GM19239 (cell line): Measurements from ENCODE around the gene ASTN2.

Experiments
- DNase-seq: peaks from one replicate; pipeline ENCODE4 v3.0.0; 2011; ENCODE audit warnings: low spot score; ENCODE audit not compliant: insufficient read length
- FAIRE-seq: peaks from 2 replicates; lab custom pipeline; 2011; peaks lifted over from hg19 to GRCh38; lab: Jason Lieb, UNC

The ASTN2 gene

GRCh38 chr9:116990592-116990991 is 424.3 kb downstream of the ASTN2 start:
- FAIRE-seq, result no peak

GRCh38 chr9:116987721-116988485 is 427.0 kb downstream of the ASTN2 start:
- no peak for DNase-seq
- no peak for FAIRE-seq

More at GRCh38 chr9:116990592-116990991, 424.3 kb downstream of the ASTN2 start:
- no peak for DNase-seq

GRCh38 chr9:116986015-116986414 is 428.8 kb downstream of the ASTN2 start:
- DNase-seq (no peak), FAIRE-seq (no peak)

DNA sequence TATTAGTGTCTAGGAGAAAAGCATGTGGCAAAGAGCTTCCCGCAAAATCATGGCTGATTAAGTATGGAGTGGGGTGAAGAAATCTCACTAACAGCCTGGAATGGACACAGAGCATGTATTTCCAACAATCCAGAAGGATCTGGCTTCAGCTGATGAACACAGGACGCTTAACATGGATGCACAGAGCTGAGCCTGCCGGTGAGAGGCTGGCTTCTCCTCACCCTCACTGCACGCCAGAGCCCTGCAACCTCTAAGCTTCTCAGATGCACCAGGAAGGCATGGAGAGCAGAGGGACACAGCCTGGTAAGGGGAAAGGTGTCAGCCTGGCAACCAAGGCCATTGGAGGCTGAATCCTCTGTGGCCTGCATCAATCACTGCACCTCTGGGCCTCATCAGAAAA is 429.3 kb downstream of the ASTN2 start:
- no peak for DNase-seq
- no peak for FAIRE-seq

DNA sequence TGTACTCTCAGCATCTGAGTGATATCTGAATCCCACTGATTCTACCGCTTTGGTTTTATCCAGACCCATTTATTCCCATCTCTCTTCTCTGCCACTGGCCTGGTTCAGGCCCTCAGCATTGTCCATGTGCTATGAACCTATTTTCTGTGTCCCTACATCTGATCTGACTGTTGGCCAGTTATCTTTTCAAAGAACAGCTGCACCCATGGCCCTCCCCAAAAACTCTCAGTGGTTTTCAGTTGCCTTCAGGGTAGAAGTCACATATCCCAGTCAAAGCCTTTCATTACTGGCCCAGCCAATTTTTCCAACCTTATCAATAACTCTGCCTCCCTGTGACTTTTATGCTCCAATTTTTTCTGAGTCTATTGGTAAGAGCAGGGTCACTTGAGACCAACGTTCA is 430.7 kb downstream of the ASTN2 start:
- FAIRE-seq, result no peak
- DNase-seq, result no peak

- FAIRE-seq (no peak), DNase-seq (no peak)
Observed at GRCh38 chr9:116980582-116981120, 434.2 kb downstream of the ASTN2 start.

- FAIRE-seq (no peak), DNase-seq (no peak)
Observed at GRCh38 chr9:116979456-116979855, 435.4 kb downstream of the ASTN2 start.

- DNase-seq, result no peak
- no peak for FAIRE-seq
Observed at GRCh38 chr9:116978155-116978554, 436.7 kb downstream of the ASTN2 start.

DNA sequence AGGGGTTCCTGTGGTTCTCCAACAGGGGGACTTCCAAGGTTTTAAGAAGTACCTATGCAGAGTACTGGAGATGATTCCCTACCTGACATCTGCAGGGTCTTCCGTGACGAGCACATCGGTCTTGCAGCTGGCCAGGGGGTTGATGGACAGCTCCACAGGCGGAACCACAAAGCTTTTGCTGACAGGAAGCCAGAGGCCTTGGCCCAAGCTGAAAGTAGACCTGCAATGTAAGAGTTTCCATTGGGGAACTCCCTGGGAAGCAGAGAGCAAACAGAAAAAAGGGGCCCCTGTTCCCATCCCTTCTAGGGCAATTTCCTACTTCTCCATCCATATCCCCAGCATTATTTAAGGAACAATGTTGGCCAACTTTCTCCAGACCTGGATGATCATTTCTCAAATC is 439.7 kb downstream of the ASTN2 start:
- DNase-seq, result no peak
- FAIRE-seq, result no peak

GRCh38 chr9:116966199-116966598 is 448.7 kb downstream of the ASTN2 start:
- no peak for DNase-seq
- no peak for FAIRE-seq

DNA sequence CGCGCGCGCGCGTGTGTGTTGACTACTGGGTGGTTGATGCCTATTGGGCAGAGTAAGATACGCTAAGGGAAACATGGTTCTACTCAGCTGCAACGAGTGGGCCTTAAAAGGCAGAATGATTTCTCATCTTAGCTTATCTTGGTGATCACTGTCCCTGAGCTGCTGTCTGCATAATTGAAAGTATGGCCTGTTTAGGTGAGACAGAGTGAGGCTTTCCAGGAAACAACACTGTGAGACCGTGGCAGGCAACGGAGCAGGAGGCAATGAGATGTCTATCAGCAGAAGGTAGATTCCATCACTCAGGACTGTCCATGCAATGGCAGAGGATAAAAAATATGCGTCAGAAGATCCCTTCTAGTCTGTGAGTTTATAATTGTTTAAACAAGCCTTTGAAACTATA is 450.6 kb downstream of the ASTN2 start:
- no peak for FAIRE-seq

GRCh38 chr9:116959809-116960208 is 455.0 kb downstream of the ASTN2 start:
- no peak for FAIRE-seq
- DNase-seq, result no peak

More for the DNA sequence above, 450.6 kb downstream of the ASTN2 start:
- no peak for DNase-seq

DNA sequence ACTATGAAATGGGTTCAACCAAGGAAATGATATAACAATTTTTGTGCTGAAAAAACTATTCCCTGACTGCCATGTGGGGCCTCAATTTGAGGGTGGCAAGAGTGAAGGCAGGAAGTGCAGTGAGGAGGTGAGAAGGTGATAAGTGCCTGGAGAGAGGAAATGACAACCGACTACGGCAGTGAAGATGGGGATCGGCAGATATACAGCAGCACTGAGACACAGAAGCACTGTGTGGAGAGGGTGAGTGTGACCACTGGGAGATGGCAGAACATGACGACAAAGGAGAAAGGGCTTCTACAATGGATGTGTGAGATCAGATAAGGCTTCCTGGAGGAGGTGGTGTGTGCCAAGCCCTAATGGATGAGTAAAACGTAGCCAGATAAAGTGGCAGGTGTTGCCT is 456.0 kb downstream of the ASTN2 start:
- FAIRE-seq, result no peak

GRCh38 chr9:116954731-116955130 is 460.1 kb downstream of the ASTN2 start:
- FAIRE-seq, result no peak
- no peak for DNase-seq

More for the DNA sequence above, 456.0 kb downstream of the ASTN2 start:
- DNase-seq, result no peak

DNA sequence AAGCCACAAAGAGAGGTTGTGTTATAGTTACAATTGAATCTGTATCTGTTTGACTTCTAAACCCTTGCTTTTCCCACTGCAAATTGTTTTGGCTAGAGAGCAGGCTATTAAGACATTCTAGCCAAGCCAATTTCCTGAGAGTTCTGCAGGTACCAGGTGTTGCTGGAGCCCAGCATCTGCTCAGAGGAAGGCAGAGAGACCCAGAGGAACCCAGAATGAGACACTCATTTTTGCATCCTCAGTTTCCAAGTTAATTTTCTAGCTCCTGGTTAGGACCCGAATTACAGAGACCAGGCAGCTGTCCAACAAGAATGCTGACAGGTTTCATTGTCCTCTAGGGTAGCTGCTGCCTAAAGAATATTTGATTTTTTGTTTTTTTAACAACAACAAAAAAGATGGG is 461.6 kb downstream of the ASTN2 start:
- FAIRE-seq, result no peak
- DNase-seq, result no peak

DNA sequence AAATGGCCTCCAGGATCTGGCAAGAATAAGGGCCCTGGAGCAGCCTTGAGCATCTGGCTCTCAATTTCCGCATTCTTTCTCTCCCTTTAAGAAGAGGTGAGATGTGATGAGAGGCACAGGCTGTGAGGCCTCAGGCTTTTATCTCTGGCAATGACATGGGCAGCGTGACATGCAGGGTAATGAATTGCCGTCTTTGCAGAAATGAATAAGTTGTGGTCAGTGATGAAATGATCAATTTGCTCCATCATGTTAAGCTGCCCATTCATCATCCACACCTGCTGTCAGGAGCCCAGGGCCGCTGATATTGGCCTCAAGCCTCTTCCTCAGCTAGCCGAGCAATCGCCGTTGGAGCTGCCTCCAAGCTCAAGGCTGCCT is 462.4 kb downstream of the ASTN2 start:
- no peak for DNase-seq
- FAIRE-seq, result no peak

GRCh38 chr9:116951588-116952435 is 463.0 kb downstream of the ASTN2 start:
- FAIRE-seq (no peak), DNase-seq (no peak)

- FAIRE-seq (no peak), DNase-seq (no peak)
Observed at GRCh38 chr9:116945817-116946216, 469.0 kb downstream of the ASTN2 start.

DNA sequence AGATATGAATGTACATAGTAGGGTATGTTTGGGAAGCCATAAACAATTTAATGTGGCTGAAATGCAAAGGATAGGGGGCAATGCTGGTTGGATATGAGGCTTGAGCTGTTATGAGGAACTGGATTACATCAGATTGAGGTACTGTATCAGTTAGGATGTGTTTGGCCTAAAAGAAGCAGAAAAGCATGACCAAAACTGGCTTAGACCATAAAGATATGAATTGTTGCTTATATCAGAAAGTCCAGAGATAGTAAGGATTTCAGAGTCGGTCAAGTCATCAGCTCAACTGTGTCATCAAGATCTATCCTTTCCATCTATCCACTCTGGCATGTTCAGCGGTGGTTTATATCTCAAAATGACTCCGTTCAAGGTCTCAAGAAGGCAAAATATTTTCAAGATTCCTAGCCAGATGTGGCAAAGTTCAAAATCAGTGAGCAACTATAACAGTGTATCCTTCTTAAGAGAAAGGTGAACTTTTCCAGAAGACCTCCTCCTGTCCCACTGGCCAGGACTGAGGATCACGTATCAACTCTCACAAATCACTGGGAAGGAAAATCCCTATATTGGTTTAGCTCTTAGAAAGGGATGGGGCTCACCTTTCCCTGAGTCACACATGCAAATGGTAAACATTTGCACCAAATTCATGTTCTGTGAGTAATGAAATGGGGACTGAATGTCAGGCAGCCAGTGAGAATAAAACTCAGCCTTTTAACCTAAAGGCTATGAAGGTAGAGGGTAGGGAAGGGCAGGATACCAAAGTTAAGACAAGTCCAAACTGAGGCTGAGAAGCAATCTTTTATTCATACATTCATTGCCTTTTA is 469.9 kb downstream of the ASTN2 start:
- FAIRE-seq (no peak), DNase-seq (no peak)

DNA sequence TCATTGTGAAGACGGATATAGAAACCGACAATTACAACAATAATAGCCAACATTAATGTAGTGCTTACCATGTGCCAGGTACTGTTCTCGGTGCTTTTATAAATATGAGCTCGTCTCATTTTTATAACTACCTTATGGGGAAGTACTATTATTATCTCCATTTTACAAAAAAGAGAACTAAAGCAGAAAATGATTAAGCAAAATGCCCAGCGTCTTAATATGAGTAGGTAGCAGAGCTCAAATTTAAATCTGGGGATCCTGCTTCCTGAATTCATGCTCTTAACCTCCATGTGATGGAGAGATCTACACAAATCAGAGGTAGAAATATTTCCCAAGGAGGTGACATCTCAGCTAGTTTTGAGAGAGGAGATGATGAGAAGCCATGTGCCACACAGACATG is 470.9 kb downstream of the ASTN2 start:
- no peak for DNase-seq
- no peak for FAIRE-seq
